ENCODE results near the gene PKHD1. TPM values are rescaled to one million over a fixed set of nuclear protein-coding genes. Genes with fewer than 3 reads are reported as not detected.

PKHD1 gene
- under 0.01 TPM for total RNA-seq

GRCh38 chr6:52087498-52087999, at the start of gene PKHD1:
Gene PKHD1, minus strand, starts transcription at chr6:52087613. Its CDS starts 2,680 bp downstream, at chr6:52084933.
- no peak for DNase-seq

- DNase-seq, result no peak
These were observed 49.6 kb upstream of the PKHD1 start for GRCh38 chr6:52136934-52137467.

- DNase-seq, result no peak
These were observed 48.6 kb upstream of the PKHD1 start for GRCh38 chr6:52136055-52136454.

DNA sequence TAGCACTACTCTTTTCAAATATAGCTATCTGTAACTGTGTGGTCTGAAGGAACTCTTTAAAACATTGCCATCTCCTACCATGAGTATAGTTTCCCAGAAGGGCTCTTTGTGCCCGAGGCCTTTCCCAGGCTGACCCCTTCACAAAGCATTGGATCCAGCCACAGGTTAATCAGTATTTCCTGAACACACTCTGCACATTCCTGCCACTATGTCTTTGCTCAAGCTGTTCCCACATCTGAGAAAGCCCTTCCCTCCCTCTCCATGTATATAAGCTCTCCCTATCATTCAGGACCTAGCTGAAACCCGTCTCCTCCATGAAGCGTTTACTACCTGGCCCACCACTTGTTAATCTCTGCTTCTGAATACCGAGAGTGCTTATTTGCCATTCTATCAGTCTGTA, 47.8 kb upstream of the PKHD1 start:
- DNase-seq, result no peak

- DNase-seq, result no peak
These were observed 46.6 kb upstream of the PKHD1 start for GRCh38 chr6:52134011-52134410.

DNA sequence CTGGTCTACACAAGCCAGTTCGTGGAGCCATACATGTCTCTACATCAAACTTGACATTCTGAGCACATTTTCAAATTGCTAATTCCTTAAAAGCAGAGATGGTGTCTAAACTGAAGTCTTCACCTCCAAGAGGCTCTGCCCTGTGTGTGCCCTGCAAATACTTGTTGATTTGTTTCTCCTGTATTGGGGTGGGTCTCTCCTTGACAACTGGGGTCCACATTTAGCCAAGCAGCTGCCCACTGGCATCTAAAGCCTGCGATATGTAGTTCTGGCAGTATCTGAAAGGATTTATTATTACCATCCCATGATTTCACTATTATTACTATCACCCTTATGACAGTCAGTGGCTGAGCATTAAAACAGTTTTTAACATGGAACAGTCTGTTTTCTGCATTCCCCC, 45.9 kb upstream of the PKHD1 start:
- no peak for DNase-seq

- no peak for DNase-seq
These were observed 44.9 kb upstream of the PKHD1 start for GRCh38 chr6:52132292-52132691.

- DNase-seq, result no peak
These were observed 43.0 kb upstream of the PKHD1 start for GRCh38 chr6:52130440-52130839.

- DNase-seq, result no peak
These were observed 40.5 kb upstream of the PKHD1 start for GRCh38 chr6:52127957-52128356.

- no peak for DNase-seq
These were observed 38.8 kb upstream of the PKHD1 start for GRCh38 chr6:52126231-52126630.

DNA sequence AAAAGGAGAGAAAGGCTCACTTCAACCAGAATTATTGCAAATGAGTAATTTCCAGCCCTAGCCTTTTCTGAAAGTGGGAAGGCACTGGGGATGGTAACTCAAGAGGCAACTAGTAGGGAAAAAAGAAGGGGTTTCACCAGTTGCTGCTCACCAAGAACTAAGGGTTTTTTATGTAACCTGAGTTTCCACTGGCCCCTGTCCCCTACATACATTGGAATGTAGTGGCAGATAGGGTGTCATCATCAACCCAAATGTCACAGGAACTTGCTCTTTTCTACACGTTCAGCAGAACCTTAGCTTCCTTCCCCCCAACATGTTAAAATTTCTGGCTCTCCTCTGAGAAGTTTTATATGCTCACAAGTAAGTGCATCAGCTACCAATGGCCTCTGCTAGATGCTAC, 38.2 kb upstream of the PKHD1 start:
- no peak for DNase-seq

DNA sequence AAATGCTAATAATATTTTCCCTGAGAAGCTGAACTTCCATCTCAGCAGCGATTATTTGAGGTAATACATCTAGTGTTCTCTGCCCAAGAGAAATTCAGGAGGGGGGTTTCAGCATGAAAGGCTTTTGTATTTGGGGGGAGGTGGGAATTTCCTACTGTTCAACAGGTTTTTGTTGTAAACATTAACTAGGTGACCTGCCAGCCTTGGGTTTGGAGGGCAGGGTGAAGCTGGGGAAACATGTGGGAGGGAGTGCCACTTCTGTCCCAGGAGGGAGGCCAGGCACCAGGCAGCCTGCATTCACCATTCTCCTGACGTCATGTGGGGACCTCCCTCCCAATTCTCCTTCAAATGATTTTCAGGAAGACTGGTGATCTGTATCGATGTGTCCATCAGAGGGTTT, 37.7 kb upstream of the PKHD1 start:
- DNase-seq, result no peak

GRCh38 chr6:52124126-52125121, 37.0 kb upstream of the PKHD1 start:
- DNase-seq, result no peak

- DNase-seq, result no peak
These were observed 35.8 kb upstream of the PKHD1 start for GRCh38 chr6:52123251-52123650.

DNA sequence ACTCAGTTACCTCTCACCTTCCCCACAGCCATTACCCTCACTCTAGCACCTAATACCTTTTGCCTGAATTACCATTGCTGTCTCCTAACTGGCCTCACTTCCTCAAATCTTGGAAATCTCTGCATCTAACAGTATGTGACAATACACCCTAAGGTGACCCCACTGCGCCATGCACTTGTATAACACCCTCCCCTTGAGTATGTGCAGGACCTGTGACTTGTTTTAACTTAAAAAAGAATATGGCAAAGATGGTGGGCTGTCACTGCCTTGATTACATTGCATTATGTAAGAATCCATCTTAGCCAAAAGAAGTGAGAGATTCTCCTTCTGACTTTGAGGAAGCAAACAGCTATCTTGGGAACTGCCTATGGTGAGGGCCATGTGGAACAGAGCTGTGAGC, 29.9 kb upstream of the PKHD1 start:
- no peak for DNase-seq

- DNase-seq, result no peak
These were observed 29.2 kb upstream of the PKHD1 start for GRCh38 chr6:52116605-52116948.

DNA sequence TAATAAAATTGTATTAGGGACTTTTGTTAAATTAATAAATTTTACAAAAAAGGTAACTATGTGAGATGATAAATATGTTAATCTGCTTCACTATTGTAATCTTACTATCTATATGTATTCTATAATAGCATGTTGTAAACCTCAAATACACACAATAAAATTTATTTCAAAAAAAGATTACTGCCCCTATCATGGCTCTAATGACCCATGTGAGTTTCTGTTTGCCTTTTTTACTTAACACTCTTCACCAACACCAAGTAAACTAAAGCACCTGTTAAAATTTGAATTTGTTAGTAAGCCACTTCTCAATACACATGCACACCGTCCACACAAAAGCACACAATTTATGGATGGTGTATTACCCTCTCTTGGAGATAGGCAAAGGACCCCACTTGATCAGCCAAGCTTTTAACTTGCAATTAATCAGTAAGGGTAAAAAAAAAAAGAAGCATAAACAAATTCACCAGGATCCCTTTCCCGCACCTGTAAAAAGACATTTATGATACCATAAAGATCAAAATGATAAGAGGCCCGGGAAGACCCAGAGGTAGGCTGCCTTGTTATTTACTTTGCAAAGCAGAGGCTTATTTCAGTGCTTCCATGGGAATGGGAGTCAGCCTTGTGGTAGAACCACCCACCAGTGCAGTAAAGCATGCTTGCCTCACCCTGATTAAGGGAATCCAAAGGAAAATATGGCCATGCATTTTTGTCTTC, 28.6 kb upstream of the PKHD1 start:
- no peak for DNase-seq

- DNase-seq, result no peak
These were observed 27.8 kb upstream of the PKHD1 start for GRCh38 chr6:52115145-52115741.

GRCh38 chr6:52109171-52109571, 21.8 kb upstream of the PKHD1 start:
- DNase-seq, result no peak

DNA sequence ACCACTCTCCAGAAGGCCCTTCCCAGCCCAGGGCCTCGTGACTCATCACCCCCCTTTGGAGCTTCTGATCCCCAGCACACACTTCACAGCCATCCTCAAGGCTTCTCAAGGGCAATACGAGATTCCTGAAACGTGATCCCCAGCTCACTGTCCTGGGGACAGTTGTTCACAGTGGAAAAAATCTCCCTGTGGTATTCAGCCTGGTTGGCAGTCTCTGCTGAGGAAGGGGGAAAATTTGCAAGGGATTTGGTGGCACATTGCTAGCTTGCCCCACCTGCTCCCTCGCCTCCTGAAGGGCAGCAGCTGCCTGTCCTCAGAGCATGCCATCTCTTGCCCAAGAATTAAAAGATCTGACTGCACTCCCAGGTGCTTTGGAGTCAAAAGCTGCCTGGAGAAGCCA, 20.7 kb upstream of the PKHD1 start:
- no peak for DNase-seq

DNA sequence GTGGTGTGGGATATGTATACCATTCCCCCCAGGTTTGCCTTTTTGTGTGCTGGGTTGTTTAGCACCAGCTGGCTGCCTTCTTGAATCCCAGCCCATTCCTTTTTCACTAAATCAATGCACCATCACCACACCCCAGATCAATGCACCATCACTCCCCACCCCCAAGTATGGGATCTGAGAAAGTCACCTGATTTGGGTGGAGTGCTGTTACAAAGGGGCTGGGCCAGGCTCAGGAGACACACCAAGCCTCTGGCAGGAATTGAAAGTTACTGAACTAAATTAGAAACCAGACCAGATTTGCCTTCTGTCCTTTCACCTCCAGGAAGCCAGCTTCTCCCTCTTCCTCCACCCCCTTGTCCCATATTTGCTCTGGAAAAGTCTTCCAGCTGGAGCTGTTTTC, 19.6 kb upstream of the PKHD1 start:
- DNase-seq, result no peak

DNA sequence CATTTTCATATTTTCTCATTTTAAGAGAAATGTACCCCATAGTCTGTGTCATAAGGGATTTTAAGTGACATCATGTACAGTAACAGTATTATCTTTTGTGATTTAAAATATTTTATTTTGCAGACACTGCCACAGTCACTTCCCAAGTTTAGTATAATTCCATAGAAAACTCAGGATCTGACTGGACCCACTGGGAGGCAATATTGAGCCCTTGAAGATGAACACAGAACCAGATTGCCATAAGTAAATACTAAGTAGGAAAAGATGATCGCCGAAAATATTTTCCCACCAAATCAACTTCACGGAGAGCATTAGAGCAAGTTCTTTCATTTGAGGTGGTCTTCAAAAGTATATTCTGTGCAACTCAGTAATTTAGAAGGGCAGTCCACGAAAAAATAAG, 17.6 kb upstream of the PKHD1 start:
- no peak for DNase-seq

DNA sequence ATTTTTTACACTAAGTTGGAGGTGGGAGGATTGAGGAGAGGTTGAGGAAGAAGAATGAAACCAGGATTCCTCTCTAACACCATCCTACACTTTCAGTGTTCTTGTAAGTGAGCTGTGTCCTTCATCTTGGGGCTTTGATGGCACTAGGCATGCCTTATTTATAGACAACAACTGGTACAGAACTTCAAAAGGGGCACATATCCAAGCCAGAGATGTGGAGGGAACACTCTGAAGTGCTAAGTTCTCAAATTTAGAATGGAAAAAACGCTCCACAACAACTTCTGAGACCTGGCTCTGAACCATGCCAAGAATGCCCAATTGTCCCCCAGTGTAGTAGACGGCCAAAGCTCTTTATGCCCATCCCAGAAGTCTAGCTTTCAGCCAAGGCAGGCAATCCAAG, 16.2 kb upstream of the PKHD1 start:
- DNase-seq, result no peak
